A673 (cell line): Measurements from ENCODE around the gene KIAA1614. TPM values are rescaled to one million over a fixed set of nuclear protein-coding genes. Genes with fewer than 3 reads are reported as not detected.

Experiments used
- BruUV-seq: library from RNA; stranded (reverse); fragments of 400-500 nt; replicated peaks from 2 replicates; lab custom pipeline; 2021; lab: Mats Ljungman, UMichigan
- CTCF ChIA-PET: fragments of 300-600 bp; sonication (Branson Sonifier 250); formaldehyde crosslinking; loops from one replicate; lab custom pipeline; 2022; ENCODE audit warnings: antibody characterized with exemption; lab: Charles Lee
- POLR2A ChIA-PET: fragments of 300-600 bp; sonication (Branson Sonifier 250); formaldehyde crosslinking; loops from one replicate; lab custom pipeline; 2022; ENCODE audit warnings: antibody characterized with exemption; ENCODE audit not compliant: low non-redundant PET; lab: Charles Lee
- DNase-seq: peaks from one replicate; pipeline ENCODE4 v3.0.0-alpha.2; 2015; ENCODE audit warnings: low spot score
- H3K27ac ChIP-seq: fragments of 200-600 bp; sonication (generic); 2 replicates; pipeline ENCODE4 v1.5.1; 2016; ENCODE audit warnings: mixed run types, low read depth, mild to moderate bottlenecking, mixed read lengths, antibody characterized with exemption, low read length; ENCODE audit not compliant: poor library complexity, severe bottlenecking
- H3K27me3 ChIP-seq: fragments of 200-600 bp; sonication (generic); replicated peaks from 2 replicates; pipeline ENCODE4 v1.6.1; 2017; ENCODE audit warnings: mixed run types, low read depth, mild to moderate bottlenecking, mixed read lengths, antibody characterized with exemption, low read length; ENCODE audit not compliant: insufficient read depth, poor library complexity
- H3K36me3 ChIP-seq: fragments of 200-600 bp; sonication (generic); 2 replicates; pipeline ENCODE4 v1.6.1; 2016; ENCODE audit warnings: mixed run types, mild to moderate bottlenecking, mixed read lengths, antibody characterized with exemption, low read length; ENCODE audit not compliant: insufficient read depth, poor library complexity, severe bottlenecking
- H3K4me1 ChIP-seq: fragments of 200-600 bp; sonication (generic); 2 replicates; pipeline ENCODE4 v1.6.1; 2017; ENCODE audit warnings: mixed run types, mild to moderate bottlenecking, mixed read lengths, antibody characterized with exemption, low read length; ENCODE audit not compliant: insufficient read depth, poor library complexity, severe bottlenecking
- H3K4me3 ChIP-seq: fragments of 200-600 bp; sonication (generic); 2 replicates; pipeline ENCODE4 v1.5.1; 2016; ENCODE audit warnings: low read depth, mixed run types, mild to moderate bottlenecking, mixed read lengths, low read length; ENCODE audit not compliant: poor library complexity, severe bottlenecking
- H3K9me3 ChIP-seq: fragments of 200-600 bp; sonication (generic); 2 replicates; pipeline ENCODE4 v1.6.1; 2016; ENCODE audit warnings: mixed run types, low read depth, mild to moderate bottlenecking, mixed read lengths, antibody characterized with exemption, low read length; ENCODE audit not compliant: poor library complexity, severe bottlenecking
- EZH2 ChIP-seq: fragments of 200-600 bp; sonication (generic); IDR thresholded peaks from 2 replicates; pipeline ENCODE4 v1.6.1; 2017; ENCODE audit warnings: borderline replicate concordance, low read depth, mild to moderate bottlenecking, mixed read lengths, antibody characterized with exemption, low read length; ENCODE audit not compliant: poor library complexity, severe bottlenecking
- intact Hi-C: fragments of 100-400 bp; cut with micrococcal nuclease; formaldehyde crosslinking; loops from one replicate; pipeline ENCODE4 v1.10.0; 2022; ENCODE audit not compliant: unreplicated experiment
- total RNA-seq: library from RNA; stranded (reverse); gene quantifications from 2 replicates; pipeline ENCODE4 v1.2.3, GENCODE V29; 2021
- TF ChIP-seq, protein P1 (sequence below): fragments of 300-800, 200-600 bp; sonication (generic); conservative IDR thresholded peaks from 2 replicates; pipeline ENCODE4 v1.5.1; 2017; ENCODE audit warnings: low read depth, mild to moderate bottlenecking, antibody characterized with exemption, low read length, moderate library complexity, mixed read lengths

KIAA1614 gene
- total RNA-seq, 1 experiment from 2014 or later: 0.67 TPM

DNA sequence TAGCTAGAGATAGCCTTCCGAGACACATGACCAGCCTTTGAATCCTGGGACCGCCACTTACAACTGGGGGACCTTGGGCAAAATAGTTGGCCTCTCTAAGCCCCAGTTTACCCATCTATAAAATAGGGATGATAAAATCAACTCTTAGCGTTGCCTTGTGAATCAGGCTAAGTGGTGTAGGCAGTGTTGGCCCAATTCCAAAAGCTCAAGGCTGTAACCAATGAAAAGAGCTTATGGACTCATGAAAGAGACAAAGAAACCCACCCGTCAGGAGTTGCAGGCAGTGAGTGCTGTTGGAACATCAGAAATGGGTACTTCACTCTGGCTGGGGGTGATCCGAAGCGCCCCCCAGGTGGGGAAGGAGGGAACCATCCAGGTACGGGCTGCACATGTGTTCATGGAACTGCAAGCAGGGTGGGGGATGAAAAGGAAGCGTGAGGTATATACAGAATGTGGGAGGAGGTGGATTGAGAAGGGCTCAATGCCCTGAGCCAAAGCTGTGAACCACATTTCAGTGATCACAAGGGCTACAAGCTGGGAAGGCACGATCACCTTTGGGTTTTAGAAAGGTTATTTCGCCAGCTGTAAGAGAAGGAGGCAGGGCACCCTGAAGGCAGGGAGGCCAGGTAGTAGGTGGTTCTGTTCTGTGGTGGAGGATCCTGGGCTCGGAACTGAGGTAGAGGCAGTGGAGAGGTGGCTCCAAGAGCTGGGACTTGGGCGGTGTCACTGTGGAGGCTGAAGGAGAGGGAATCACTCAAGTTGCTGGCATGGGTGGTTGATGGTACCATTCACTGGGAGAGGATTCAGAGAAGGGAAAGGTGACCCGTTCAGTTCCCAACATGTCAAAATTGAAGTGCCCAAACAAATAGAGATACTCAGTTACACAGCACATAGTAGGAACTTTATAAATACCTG lies 11.4 kb upstream of the KIAA1614 start:
- BruUV-seq: no TSS peak
- Histone ChIP-seq H3K36me3 (no peaks in the 10 kb centered on the region), H3K4me3 (no peak overlapping the region), H3K9me3 (no peaks in the 10 kb centered on the region), H3K27me3 (no peaks in the 10 kb centered on the region), H3K27ac (no peak overlapping the region), H3K4me1 (no peaks in the 10 kb centered on the region)
- CTCF ChIA-PET: interaction anchor here (0.5 kb wide), 2 partner anchors 25 to 408 kb away, joined by 3 read pairs; no protein-coding TSS in a partner anchor
- no peak for TF ChIP-seq EZH2
- TF ChIP-seq, protein P1, sequence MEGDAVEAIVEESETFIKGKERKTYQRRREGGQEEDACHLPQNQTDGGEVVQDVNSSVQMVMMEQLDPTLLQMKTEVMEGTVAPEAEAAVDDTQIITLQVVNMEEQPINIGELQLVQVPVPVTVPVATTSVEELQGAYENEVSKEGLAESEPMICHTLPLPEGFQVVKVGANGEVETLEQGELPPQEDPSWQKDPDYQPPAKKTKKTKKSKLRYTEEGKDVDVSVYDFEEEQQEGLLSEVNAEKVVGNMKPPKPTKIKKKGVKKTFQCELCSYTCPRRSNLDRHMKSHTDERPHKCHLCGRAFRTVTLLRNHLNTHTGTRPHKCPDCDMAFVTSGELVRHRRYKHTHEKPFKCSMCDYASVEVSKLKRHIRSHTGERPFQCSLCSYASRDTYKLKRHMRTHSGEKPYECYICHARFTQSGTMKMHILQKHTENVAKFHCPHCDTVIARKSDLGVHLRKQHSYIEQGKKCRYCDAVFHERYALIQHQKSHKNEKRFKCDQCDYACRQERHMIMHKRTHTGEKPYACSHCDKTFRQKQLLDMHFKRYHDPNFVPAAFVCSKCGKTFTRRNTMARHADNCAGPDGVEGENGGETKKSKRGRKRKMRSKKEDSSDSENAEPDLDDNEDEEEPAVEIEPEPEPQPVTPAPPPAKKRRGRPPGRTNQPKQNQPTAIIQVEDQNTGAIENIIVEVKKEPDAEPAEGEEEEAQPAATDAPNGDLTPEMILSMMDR: no peak
- peak; percentile 45 for DNase-seq
- intact Hi-C loops: no loop called here
- POLR2A ChIA-PET: no interaction called here

DNA sequence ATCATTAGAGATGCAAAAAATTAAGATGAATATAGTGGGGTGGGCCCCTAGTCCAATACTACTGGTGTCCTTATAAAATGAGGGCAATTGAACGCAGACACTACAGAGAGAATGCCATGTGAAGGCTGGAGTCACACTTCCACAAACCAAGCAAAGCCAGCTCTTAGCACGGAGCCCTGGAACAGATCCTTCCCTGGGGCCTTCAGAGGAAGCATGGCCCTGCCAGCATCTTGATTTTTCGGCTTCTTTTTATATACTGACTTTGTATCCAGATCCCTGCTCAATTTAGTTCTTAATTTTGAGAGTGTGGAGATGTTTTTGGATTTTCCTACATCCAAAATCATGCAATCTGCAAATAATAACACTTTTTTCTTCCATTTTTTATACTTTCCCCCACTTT lies 10.2 kb upstream of the KIAA1614 start:
- Histone ChIP-seq H3K9me3 (no peaks in the 10 kb centered on the region), H3K4me1 (no peaks in the 10 kb centered on the region), H3K36me3 (no peaks in the 10 kb centered on the region), H3K27ac (no peak overlapping the region), H3K4me3 (no peak overlapping the region), H3K27me3 (no peaks in the 10 kb centered on the region)
- ChIA-PET POLR2A (no interaction called here), CTCF (no interaction called here)
- BruUV-seq: no TSS peak
- no peak for DNase-seq
- TF ChIP-seq, protein P1: no peak
- no peak for TF ChIP-seq EZH2
- intact Hi-C loops: no loop called here

DNA sequence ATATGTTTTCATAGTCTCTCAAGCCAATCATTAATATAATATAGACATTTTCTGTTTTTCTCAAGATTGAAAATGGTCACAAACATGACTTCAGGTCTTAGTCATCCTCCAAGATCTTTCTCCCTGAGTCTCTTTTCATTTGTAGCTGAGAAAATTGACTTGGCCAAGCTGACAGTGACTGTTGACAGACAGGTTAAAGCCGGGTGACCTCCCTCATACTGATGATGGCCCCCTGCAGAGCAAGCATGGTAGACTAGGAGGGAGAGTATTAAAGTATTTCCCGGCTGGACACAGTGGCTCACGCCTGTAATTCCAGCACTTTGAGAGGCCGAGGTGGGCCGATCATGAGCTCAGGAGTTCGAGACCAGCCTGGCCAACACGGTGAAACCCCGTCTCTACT lies 6.8 kb upstream of the KIAA1614 start:
- Histone ChIP-seq H3K4me3 (no peak overlapping the region), H3K4me1 (no peaks in the 10 kb centered on the region), H3K27me3 (no peaks in the 10 kb centered on the region), H3K9me3 (no peaks in the 10 kb centered on the region), H3K36me3 (no peaks in the 10 kb centered on the region), H3K27ac (no peak overlapping the region)
- intact Hi-C loops: no loop called here
- ChIA-PET CTCF (no interaction called here), POLR2A (no interaction called here)
- no peak for TF ChIP-seq EZH2
- TF ChIP-seq, protein P1: no peak
- no peak for DNase-seq
- BruUV-seq: no TSS peak
